ENCODE data around the gene SMARCD3.

Gene SMARCD3

DNA sequence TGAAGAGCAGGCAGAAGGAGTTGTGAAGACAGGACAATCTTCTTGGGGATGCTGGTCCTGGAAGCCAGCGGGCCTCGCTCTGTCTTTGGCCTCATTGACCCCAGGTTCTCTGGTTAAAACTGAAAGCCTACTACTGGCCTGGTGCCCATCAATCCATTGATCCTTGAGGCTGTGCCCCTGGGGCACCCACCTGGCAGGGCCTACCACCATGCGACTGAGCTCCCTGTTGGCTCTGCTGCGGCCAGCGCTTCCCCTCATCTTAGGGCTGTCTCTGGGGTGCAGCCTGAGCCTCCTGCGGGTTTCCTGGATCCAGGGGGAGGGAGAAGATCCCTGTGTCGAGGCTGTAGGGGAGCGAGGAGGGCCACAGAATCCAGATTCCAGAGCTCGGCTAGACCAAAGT, 14.7 kb downstream of the SMARCD3 start:
- TF ChIP-seq, protein P1, sequence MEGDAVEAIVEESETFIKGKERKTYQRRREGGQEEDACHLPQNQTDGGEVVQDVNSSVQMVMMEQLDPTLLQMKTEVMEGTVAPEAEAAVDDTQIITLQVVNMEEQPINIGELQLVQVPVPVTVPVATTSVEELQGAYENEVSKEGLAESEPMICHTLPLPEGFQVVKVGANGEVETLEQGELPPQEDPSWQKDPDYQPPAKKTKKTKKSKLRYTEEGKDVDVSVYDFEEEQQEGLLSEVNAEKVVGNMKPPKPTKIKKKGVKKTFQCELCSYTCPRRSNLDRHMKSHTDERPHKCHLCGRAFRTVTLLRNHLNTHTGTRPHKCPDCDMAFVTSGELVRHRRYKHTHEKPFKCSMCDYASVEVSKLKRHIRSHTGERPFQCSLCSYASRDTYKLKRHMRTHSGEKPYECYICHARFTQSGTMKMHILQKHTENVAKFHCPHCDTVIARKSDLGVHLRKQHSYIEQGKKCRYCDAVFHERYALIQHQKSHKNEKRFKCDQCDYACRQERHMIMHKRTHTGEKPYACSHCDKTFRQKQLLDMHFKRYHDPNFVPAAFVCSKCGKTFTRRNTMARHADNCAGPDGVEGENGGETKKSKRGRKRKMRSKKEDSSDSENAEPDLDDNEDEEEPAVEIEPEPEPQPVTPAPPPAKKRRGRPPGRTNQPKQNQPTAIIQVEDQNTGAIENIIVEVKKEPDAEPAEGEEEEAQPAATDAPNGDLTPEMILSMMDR (IDR thresholded peaks at IDR 0.05; ENCODE audit: low read depth, low read length) = no peak
- peak overlapping the region; percentile 98 for H3K4me3 ChIP-seq (ENCODE audit: low read depth, low read length)

- peak overlapping the region; percentile 98 for H3K4me3 ChIP-seq (ENCODE audit: low read depth, low read length)
- TF ChIP-seq, protein P1 (IDR thresholded peaks at IDR 0.05; ENCODE audit: low read depth, low read length) = no peak
These were observed 15.4 kb downstream of the SMARCD3 start for GRCh38 chr7:151232917-151233701.

DNA sequence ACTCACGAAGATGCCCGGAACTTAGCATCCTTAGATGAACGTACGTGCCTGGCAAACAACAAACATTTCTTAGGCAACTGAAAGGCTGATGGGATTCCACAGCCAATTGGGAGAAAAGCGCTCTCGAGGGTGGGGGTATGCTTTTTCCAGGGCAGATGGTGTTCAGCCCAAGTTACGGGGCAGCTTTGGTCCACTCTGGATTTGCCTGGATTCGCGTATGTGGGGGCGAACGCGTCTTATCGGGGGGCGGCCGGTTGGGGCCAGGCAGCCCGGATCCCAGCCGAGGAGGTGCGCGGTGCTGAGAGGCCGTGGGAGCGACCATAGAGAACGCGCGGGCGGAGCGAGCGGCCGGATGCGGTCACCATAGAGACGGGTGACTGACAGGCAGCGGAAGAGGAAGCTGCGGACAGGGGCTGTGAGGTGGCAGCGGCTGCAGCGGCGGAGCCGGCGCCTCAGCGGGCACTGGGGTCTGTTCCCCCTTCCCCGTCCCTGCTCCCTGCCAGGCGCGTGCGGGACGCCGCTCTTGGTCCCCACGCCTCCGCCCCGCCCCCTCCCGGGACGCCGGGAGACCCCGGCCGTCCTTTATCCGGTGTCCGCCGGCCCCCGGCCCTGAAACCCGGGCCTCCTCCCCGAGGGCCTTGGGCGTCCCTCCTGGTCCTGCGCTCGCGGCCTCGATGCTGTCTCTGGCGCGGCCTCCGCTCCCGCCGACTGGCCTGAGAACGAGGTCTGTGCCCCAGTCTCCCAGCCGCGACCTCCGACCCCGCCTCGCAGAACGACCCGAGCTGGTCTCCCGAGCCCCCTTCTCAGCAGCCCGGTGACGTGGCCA, 16.2 kb downstream of the SMARCD3 start, which contains the start of gene CHPF2:
Gene CHPF2, plus strand, starts transcription at position 393 of the 826 bp plus-strand sequence. CDS start 1,529 bp downstream, outside the sequence.
- TF ChIP-seq, protein P1 (IDR thresholded peaks at IDR 0.05; ENCODE audit: low read depth, low read length) = no peak
- H3K4me3 ChIP-seq (ENCODE audit: low read depth, low read length) = peak within 1 kb of the TSS; percentile 98

GRCh38 chr7:151231080-151231479, 17.4 kb downstream of the SMARCD3 start:
- H3K4me3 ChIP-seq (ENCODE audit: low read depth, low read length) = no peak overlapping the region
- TF ChIP-seq, protein P1 (IDR thresholded peaks at IDR 0.05; ENCODE audit: low read depth, low read length) = no peak

- TF ChIP-seq, protein P1 (IDR thresholded peaks at IDR 0.05; ENCODE audit: low read depth, low read length) = no peak
- no peak overlapping the region for H3K4me3 ChIP-seq (ENCODE audit: low read depth, low read length)
These were observed 19.2 kb downstream of the SMARCD3 start for GRCh38 chr7:151229249-151229648.

- TF ChIP-seq, protein P1 (IDR thresholded peaks at IDR 0.05; ENCODE audit: low read depth, low read length) = no peak
- peak overlapping the region; percentile 85 for H3K4me3 ChIP-seq (ENCODE audit: low read depth, low read length)
These were observed 20.2 kb downstream of the SMARCD3 start for GRCh38 chr7:151228024-151228866.
